ENCODE measurements around the gene RPP25L. TPM values are rescaled to one million over a fixed set of nuclear protein-coding genes. Genes with fewer than 3 reads are reported as not detected.

The RPP25L gene
- total RNA-seq, 4 donors from 2014 or later = 18.1 to 39.1 (median 26.9) TPM

- Histone ChIP-seq H3K4me3 (no peak overlapping the region), H3K36me3 (no peaks in the 10 kb centered on the region), H3K27me3 (no peaks in the 10 kb centered on the region), H3K9me3 (no peaks in the 10 kb centered on the region), H3K27ac (peak overlapping the region; percentile 77 to 81), H3K4me1 (peaks cover 0 to 38% of the 10 kb centered on the region in 2 donors)
- TF ChIP-seq, protein P1, sequence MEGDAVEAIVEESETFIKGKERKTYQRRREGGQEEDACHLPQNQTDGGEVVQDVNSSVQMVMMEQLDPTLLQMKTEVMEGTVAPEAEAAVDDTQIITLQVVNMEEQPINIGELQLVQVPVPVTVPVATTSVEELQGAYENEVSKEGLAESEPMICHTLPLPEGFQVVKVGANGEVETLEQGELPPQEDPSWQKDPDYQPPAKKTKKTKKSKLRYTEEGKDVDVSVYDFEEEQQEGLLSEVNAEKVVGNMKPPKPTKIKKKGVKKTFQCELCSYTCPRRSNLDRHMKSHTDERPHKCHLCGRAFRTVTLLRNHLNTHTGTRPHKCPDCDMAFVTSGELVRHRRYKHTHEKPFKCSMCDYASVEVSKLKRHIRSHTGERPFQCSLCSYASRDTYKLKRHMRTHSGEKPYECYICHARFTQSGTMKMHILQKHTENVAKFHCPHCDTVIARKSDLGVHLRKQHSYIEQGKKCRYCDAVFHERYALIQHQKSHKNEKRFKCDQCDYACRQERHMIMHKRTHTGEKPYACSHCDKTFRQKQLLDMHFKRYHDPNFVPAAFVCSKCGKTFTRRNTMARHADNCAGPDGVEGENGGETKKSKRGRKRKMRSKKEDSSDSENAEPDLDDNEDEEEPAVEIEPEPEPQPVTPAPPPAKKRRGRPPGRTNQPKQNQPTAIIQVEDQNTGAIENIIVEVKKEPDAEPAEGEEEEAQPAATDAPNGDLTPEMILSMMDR (IDR thresholded peaks at IDR 0.05) = no peak
- TF ChIP-seq POLR2A (IDR thresholded peaks at IDR 0.05) = no peak
- intact Hi-C loops (cut with DNase I; ENCODE audit: low total_unique reads) = no loop called here
- no peak for DNase-seq
Observed at GRCh38 chr9:34650816-34651215, 38.9 kb upstream of the RPP25L start.

DNA sequence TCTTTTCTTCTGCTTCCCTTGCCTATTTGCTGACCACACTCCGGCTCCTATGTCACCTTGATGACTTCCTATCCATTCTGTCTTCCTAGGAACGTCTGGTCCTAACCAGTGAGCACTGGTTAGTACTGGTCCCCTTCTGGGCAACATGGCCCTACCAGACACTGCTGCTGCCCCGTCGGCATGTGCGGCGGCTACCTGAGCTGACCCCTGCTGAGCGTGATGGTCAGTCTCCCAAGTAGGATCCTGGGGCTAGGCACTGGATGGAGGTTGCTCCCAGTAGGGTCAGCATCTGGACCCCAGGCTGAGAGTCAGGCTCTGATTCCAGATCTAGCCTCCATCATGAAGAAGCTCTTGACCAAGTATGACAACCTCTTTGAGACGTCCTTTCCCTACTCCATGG is 36.8 kb upstream of the RPP25L start:
- TF ChIP-seq, protein P1 (IDR thresholded peaks at IDR 0.05) = no peak
- TF ChIP-seq POLR2A (IDR thresholded peaks at IDR 0.05) = no peak
- Histone ChIP-seq H3K4me3 (no peak overlapping the region), H3K9me3 (no peaks in the 10 kb centered on the region), H3K4me1 (peaks cover 0 to 25% of the 10 kb centered on the region in 2 donors), H3K27ac (no peak overlapping the region), H3K36me3 (no peaks in the 10 kb centered on the region), H3K27me3 (no peaks in the 10 kb centered on the region)
- intact Hi-C loops (cut with DNase I; ENCODE audit: low total_unique reads) = loop anchor here (10.0 kb wide), 1 partner anchor 56 kb away; no protein-coding TSS in a partner anchor
- DNase-seq = no peak

- intact Hi-C loops (cut with DNase I; ENCODE audit: low total_unique reads) = loop anchor here (10.0 kb wide), 1 partner anchor 57 kb away; no protein-coding TSS in a partner anchor
- no peak for DNase-seq
- H3K27ac ChIP-seq = peak overlapping the region; percentile 84 to 88
- peaks cover 0 to 17% of the 10 kb centered on the region in 2 donors for H3K4me1 ChIP-seq
- H3K4me3 ChIP-seq = peak overlapping the region; percentile 75 to 84
- no peaks in the 10 kb centered on the region for H3K9me3 ChIP-seq
- TF ChIP-seq POLR2A (IDR thresholded peaks at IDR 0.05) = no peak
- TF ChIP-seq, protein P1 (IDR thresholded peaks at IDR 0.05) = no peak
- H3K27me3 ChIP-seq = no peaks in the 10 kb centered on the region
- no peaks in the 10 kb centered on the region for H3K36me3 ChIP-seq
Observed at GRCh38 chr9:34647651-34648050, 35.8 kb upstream of the RPP25L start.

GRCh38 chr9:34647084-34647403 is 35.1 kb upstream of the RPP25L start:
- Histone ChIP-seq H3K4me1 (peaks cover 0 to 11% of the 10 kb centered on the region in 2 donors), H3K4me3 (peak overlapping the region; percentile 75 to 84), H3K9me3 (no peaks in the 10 kb centered on the region), H3K36me3 (no peaks in the 10 kb centered on the region), H3K27me3 (no peaks in the 10 kb centered on the region), H3K27ac (peak overlapping the region; percentile 84 to 88)
- intact Hi-C loops (cut with DNase I; ENCODE audit: low total_unique reads) = loop anchor here (10.0 kb wide), 1 partner anchor 58 kb away; no protein-coding TSS in a partner anchor
- TF ChIP-seq, protein P1 (IDR thresholded peaks at IDR 0.05) = no peak
- no peak for TF ChIP-seq POLR2A (IDR thresholded peaks at IDR 0.05)
- no peak for DNase-seq

- DNase-seq = peak; percentile 93 to 94
- Histone ChIP-seq H3K27me3 (no peaks in the 10 kb centered on the region), H3K4me3 (peak within 1 kb of the TSS; percentile 75 to 84), H3K27ac (peak within 1 kb of the TSS; percentile 84 to 88), H3K4me1 (peaks cover 0 to 7% of the 10 kb centered on the region in 2 donors), H3K9me3 (no peaks in the 10 kb centered on the region), H3K36me3 (no peaks in the 10 kb centered on the region)
- intact Hi-C loops (cut with DNase I; ENCODE audit: low total_unique reads) = loop anchor here (10.0 kb wide), 1 partner anchor 58 kb away; no protein-coding TSS in a partner anchor
- TF ChIP-seq, protein P1 (IDR thresholded peaks at IDR 0.05) = peak; percentile 29 to 68 (median 52)
- TF ChIP-seq POLR2A (IDR thresholded peaks at IDR 0.05) = peak; percentile 47 to 50
Observed at GRCh38 chr9:34646211-34647083, 34.5 kb upstream of the RPP25L start, which contains the start of gene GALT. GALT (plus strand) TSS chr9:34646675; CDS start chr9:34646705, 30 bp downstream.
